Smooth muscle cell (in vitro differentiated cells): ENCODE results near the gene ZBTB17. TPM values are rescaled to one million over a fixed set of nuclear protein-coding genes. Genes with fewer than 3 reads are reported as not detected.
"Not testable (repeated sequence)": the region's sequence is repeated elsewhere in the genome, so short reads cannot be mapped to it uniquely, and the experiment has no call there.

Source experiments
- DNase-seq: peaks from one replicate; lab custom pipeline; 2025; ENCODE audit not compliant: unreplicated experiment; lab: John Stamatoyannopoulos, UW
- H2AFZ ChIP-seq: fragments of 200-600 bp; sonication (generic); 2 replicates; pipeline ENCODE4 v1.6.0; 2016; ENCODE audit warnings: antibody characterized with exemption, low read depth, mild to moderate bottlenecking
- H3F3A ChIP-seq: fragments of 200-600 bp; sonication (generic); 2 replicates; pipeline ENCODE4 v1.6.0; 2017; ENCODE audit warnings: antibody characterized with exemption, low read depth
- H3K27ac ChIP-seq: fragments of 200-600 bp; sonication (generic); 2 replicates; pipeline ENCODE4 v1.5.1; 2016; ENCODE audit warnings: low read depth, mild to moderate bottlenecking
- H3K27me3 ChIP-seq: fragments of 200-600 bp; sonication (generic); 2 replicates; pipeline ENCODE4 v1.6.1; 2016; ENCODE audit warnings: low read depth, mild to moderate bottlenecking
- H3K36me3 ChIP-seq: fragments of 200-600 bp; sonication (generic); 2 replicates; pipeline ENCODE4 v1.5.1; 2016; ENCODE audit warnings: low read depth
- H3K4me1 ChIP-seq: fragments of 200-600 bp; sonication (generic); 2 replicates; pipeline ENCODE4 v1.5.1; 2016; ENCODE audit warnings: low read depth
- H3K4me2 ChIP-seq: fragments of 200-600 bp; sonication (generic); 2 replicates; pipeline ENCODE4 v1.6.0; 2016; ENCODE audit warnings: mild to moderate bottlenecking
- H3K4me3 ChIP-seq: fragments of 200-600 bp; sonication (generic); 2 replicates; pipeline ENCODE4 v1.5.1; 2016; ENCODE audit warnings: mild to moderate bottlenecking
- H3K79me2 ChIP-seq: fragments of 200-600 bp; sonication (generic); 2 replicates; pipeline ENCODE4 v1.6.0; 2016; ENCODE audit warnings: low read depth, mild to moderate bottlenecking
- H3K9ac ChIP-seq: fragments of 200-600 bp; sonication (generic); 2 replicates; pipeline ENCODE4 v1.6.0; 2016; ENCODE audit warnings: low read depth
- H3K9me3 ChIP-seq: fragments of 200-600 bp; sonication (generic); replicated peaks from 2 replicates; pipeline ENCODE4 v1.5.1; 2016; ENCODE audit warnings: low read depth
- H4K20me1 ChIP-seq: fragments of 200-600 bp; sonication (generic); 2 replicates; pipeline ENCODE4 v1.6.0; 2016; ENCODE audit warnings: low read depth
- CTCF ChIP-seq: fragments of 200-600 bp; sonication (generic); IDR thresholded peaks from 2 replicates; pipeline ENCODE4 v1.5.1; 2017; ENCODE audit warnings: borderline replicate concordance, mild to moderate bottlenecking, antibody characterized with exemption; ENCODE audit not compliant: insufficient read depth, poor library complexity, severe bottlenecking
- WGBS: methylation state at CpG from one replicate; pipeline ENCODE4 v1.1.7; 2016; ENCODE audit warnings: low lambda C conversion rate; 5-methylcytosine and 5-hydroxymethylcytosine counted together
- polyA plus RNA-seq: library from polyadenylated mRNA; unstranded; fragments of >200 nt; fragmentation: Nextera tagmentation; extraction: Ambion mirVana; gene quantifications from 2 replicates; pipeline ENCODE4 v1.2.1, GENCODE V29; 2016
- total RNA-seq: library from RNA; depleted of rRNA; stranded (reverse); fragments of >200 nt; gene quantifications from 2 replicates; pipeline ENCODE4 v1.2.3, GENCODE V29; 2014

Gene ZBTB17
- total and polyA plus RNA-seq, 2 experiments from 2014 or later = 29.4 to 42.5 TPM

GRCh38 chr1:15985611-15986297 is 9.9 kb upstream of the ZBTB17 start:
- H4K20me1 ChIP-seq = no peaks in the 10 kb centered on the region
- H2AFZ ChIP-seq = no peak overlapping the region
- H3K79me2 ChIP-seq = no peaks in the 10 kb centered on the region
- no peak overlapping the region for H3K4me2 ChIP-seq
- TF ChIP-seq CTCF = no peak
- no peaks in the 10 kb centered on the region for H3K4me1 ChIP-seq
- WGBS = 56% methylated on average over 5 of the region's 5 CpGs
- no peak for DNase-seq
- no peak overlapping the region for H3K4me3 ChIP-seq
- no peak overlapping the region for H3K9ac ChIP-seq
- H3K9me3 ChIP-seq = no peaks in the 10 kb centered on the region
- H3F3A ChIP-seq = no peaks in the 10 kb centered on the region
- no peaks in the 10 kb centered on the region for H3K36me3 ChIP-seq
- no peak overlapping the region for H3K27ac ChIP-seq
- no peaks in the 10 kb centered on the region for H3K27me3 ChIP-seq

GRCh38 chr1:15983275-15983674 is 7.4 kb upstream of the ZBTB17 start:
- Histone ChIP-seq H3K27me3 (no peaks in the 10 kb centered on the region), H3K27ac (no peak overlapping the region), H2AFZ (no peak overlapping the region), H3K4me1 (no peaks in the 10 kb centered on the region), H3F3A (no peaks in the 10 kb centered on the region), H3K79me2 (no peaks in the 10 kb centered on the region), H3K4me3 (no peak overlapping the region), H3K9me3 (no peaks in the 10 kb centered on the region), H4K20me1 (no peaks in the 10 kb centered on the region), H3K4me2 (no peak overlapping the region), H3K9ac (no peak overlapping the region), H3K36me3 (no peaks in the 10 kb centered on the region)
- WGBS = 58% methylated on average over 1 of the region's 1 CpG
- DNase-seq = no peak
- no peak for TF ChIP-seq CTCF

GRCh38 chr1:15981679-15982078 is 5.8 kb upstream of the ZBTB17 start:
- Histone ChIP-seq H2AFZ (no peak overlapping the region), H3K4me3 (no peak overlapping the region), H3K4me2 (no peak overlapping the region), H4K20me1 (no peaks in the 10 kb centered on the region), H3K4me1 (no peaks in the 10 kb centered on the region), H3K27ac (no peak overlapping the region), H3K36me3 (no peaks in the 10 kb centered on the region), H3K9ac (no peak overlapping the region), H3K9me3 (no peaks in the 10 kb centered on the region), H3K27me3 (no peaks in the 10 kb centered on the region), H3F3A (no peaks in the 10 kb centered on the region), H3K79me2 (no peaks in the 10 kb centered on the region)
- 91% methylated on average over 3 of the region's 3 CpGs for WGBS
- TF ChIP-seq CTCF = no peak
- DNase-seq = no peak

GRCh38 chr1:15977947-15978346 is 2.0 kb upstream of the ZBTB17 start:
- H3K9ac ChIP-seq, DNase-seq, H3K4me3 ChIP-seq, H3K27ac ChIP-seq, H3K4me2 ChIP-seq, H3F3A ChIP-seq, H2AFZ ChIP-seq, H3K4me1 ChIP-seq, H3K9me3 ChIP-seq, H3K36me3 ChIP-seq, H3K27me3 ChIP-seq: not testable (repeated sequence)
- Histone ChIP-seq H3K79me2 (peaks cover 20% of the 10 kb centered on the region), H4K20me1 (peaks cover 20% of the 10 kb centered on the region)
- 94% methylated on average over 4 of the region's 4 CpGs for WGBS
